GM23248 (cell line): ENCODE measurements around the gene GEMIN7. TPM values are rescaled to one million over a fixed set of nuclear protein-coding genes. Genes with fewer than 3 reads are reported as not detected.

ENCODE experiments used
- DNase-seq: peaks from one replicate; pipeline ENCODE4 v3.0.0-alpha.2; 2015
- H2AFZ ChIP-seq: fragments of 200-600 bp; sonication (generic); 2 replicates; pipeline ENCODE4 v1.6.1; 2016; ENCODE audit warnings: antibody characterized with exemption
- H3F3A ChIP-seq: fragments of 200-600 bp; sonication (generic); 2 replicates; pipeline ENCODE4 v1.6.1; 2016; ENCODE audit warnings: mild to moderate bottlenecking, antibody characterized with exemption, mixed run types; ENCODE audit not compliant: insufficient read depth
- H3K27ac ChIP-seq: fragments of 200-600 bp; sonication (generic); 2 replicates; pipeline ENCODE4 v1.5.1; 2016; ENCODE audit warnings: mild to moderate bottlenecking
- H3K27me3 ChIP-seq: fragments of 200-600 bp; sonication (generic); replicated peaks from 2 replicates; pipeline ENCODE4 v1.6.1; 2016; ENCODE audit warnings: mild to moderate bottlenecking; ENCODE audit not compliant: insufficient read depth
- H3K36me3 ChIP-seq: fragments of 200-600 bp; sonication (generic); 2 replicates; pipeline ENCODE4 v1.6.1; 2016; ENCODE audit warnings: low read depth, mild to moderate bottlenecking
- H3K4me1 ChIP-seq: fragments of 200-600 bp; sonication (generic); 2 replicates; pipeline ENCODE4 v1.6.1; 2016; ENCODE audit warnings: mild to moderate bottlenecking; ENCODE audit not compliant: insufficient read depth
- H3K4me2 ChIP-seq: fragments of 200-600 bp; sonication (generic); one replicate; pipeline ENCODE4 v1.6.1; 2016; ENCODE audit warnings: mild to moderate bottlenecking; ENCODE audit not compliant: unreplicated experiment
- H3K4me3 ChIP-seq: fragments of 200-600 bp; sonication (generic); 2 replicates; pipeline ENCODE4 v1.5.1; 2016; ENCODE audit warnings: mild to moderate bottlenecking
- H3K79me2 ChIP-seq: fragments of 200-600 bp; sonication (generic); 2 replicates; pipeline ENCODE4 v1.6.1; 2016; ENCODE audit warnings: mild to moderate bottlenecking; ENCODE audit not compliant: insufficient read depth
- H3K9ac ChIP-seq: fragments of 200-600 bp; sonication (generic); 2 replicates; pipeline ENCODE4 v1.6.1; 2016; ENCODE audit warnings: mild to moderate bottlenecking
- H3K9me2 ChIP-seq: fragments of 200-600 bp; sonication (generic); 2 replicates; pipeline ENCODE4 v1.6.1; 2016; ENCODE audit warnings: mixed run types, mild to moderate bottlenecking, moderate library complexity; ENCODE audit not compliant: insufficient read depth
- H3K9me3 ChIP-seq: fragments of 200-600 bp; sonication (generic); one replicate; pipeline ENCODE4 v1.6.1; 2017; ENCODE audit warnings: low read depth
- H4K20me1 ChIP-seq: fragments of 200-600 bp; sonication (generic); 2 replicates; pipeline ENCODE4 v1.6.0; 2016; ENCODE audit not compliant: insufficient read depth
- EZH2 ChIP-seq: fragments of 200-600 bp; sonication (generic); IDR thresholded peaks from 2 replicates; pipeline ENCODE4 v1.6.1; 2018; ENCODE audit warnings: antibody characterized with exemption, mild to moderate bottlenecking; ENCODE audit not compliant: insufficient read depth, poor library complexity, severe bottlenecking
- EZH2phosphoT487 ChIP-seq: fragments of 200-600 bp; sonication (generic); IDR thresholded peaks from 2 replicates; pipeline ENCODE4 v1.6.1; 2018; ENCODE audit warnings: antibody characterized with exemption, moderate library complexity, mild to moderate bottlenecking, low read depth; ENCODE audit not compliant: insufficient read depth
- WGBS, 2 experiments: methylation state at CpG; one replicate each; pipeline ENCODE4 v1.1.6; 2015 to 2017; ENCODE audit warnings: low lambda C conversion rate in 2 of 2, low coverage in 1 of 2; ENCODE audit errors: missing lambda C conversion rate in 2 of 2; 5-methylcytosine and 5-hydroxymethylcytosine counted together
- in situ Hi-C: fragments of 300-500 bp; cut with MboI; formaldehyde crosslinking; loops from 2 replicates; pipeline ENCODE4 v1.15.0; 2020
- polyA plus RNA-seq: library from polyadenylated mRNA; unstranded; fragments of >200 nt; fragmentation: Nextera tagmentation; extraction: Ambion mirVana; gene quantifications from 2 replicates; pipeline ENCODE4 v1.2.1, GENCODE V29; 2016
- total RNA-seq: library from RNA; depleted of rRNA; stranded (reverse); fragments of >200 nt; shearing (Covaris generic); gene quantifications from 2 replicates; pipeline ENCODE4 v1.2.3, GENCODE V29; 2014

The GEMIN7 gene
- total and polyA plus RNA-seq, 2 experiments from 2014 or later = 25.3 to 48.4 TPM

DNA sequence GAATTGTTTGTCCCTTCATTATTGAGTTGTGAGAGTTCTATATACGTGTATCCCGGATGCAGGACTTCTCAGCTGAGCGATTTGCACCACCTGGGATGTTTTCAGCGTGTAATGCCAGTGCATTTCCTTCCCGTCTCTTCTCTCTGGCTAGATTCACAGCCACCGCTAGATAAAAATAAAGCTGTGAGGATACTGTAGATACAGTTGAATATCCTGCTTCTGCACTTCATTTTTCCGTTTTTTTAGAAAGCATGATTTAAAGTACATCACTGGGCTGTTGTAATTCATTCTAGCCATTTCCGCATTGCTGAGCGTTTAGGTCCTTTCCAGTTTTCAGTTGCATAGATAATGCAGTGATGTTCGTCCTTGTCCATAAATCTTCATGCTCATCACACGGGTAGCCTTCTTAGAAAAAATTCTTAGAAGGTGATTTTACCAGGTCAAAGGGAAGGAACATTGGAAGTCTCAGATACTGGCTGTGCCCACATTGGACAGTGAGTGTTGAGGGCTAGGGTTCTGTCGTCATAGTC, 28.6 kb downstream of the GEMIN7 start:
- H3K9ac ChIP-seq = no peak overlapping the region
- 85 to 86% methylated on average over 12 of the region's 12 CpGs for WGBS, 2 experiments
- in situ Hi-C loops = no loop called here

GRCh38 chr19:45110851-45111266, 31.8 kb downstream of the GEMIN7 start:
- H3K27ac ChIP-seq = no peak overlapping the region
- peaks cover 16% of the 10 kb centered on the region; the same call in 1 of the 2 replicates for H4K20me1 ChIP-seq
- H3K4me2 ChIP-seq = no peak overlapping the region
- no peaks in the 10 kb centered on the region for H3K9me2 ChIP-seq
- H3K9me3 ChIP-seq = no peaks in the 10 kb centered on the region
- 79 to 82% methylated on average over 5 of the region's 5 CpGs for WGBS, 2 experiments
- H3K9ac ChIP-seq = no peak overlapping the region
- no peaks in the 10 kb centered on the region for H3K36me3 ChIP-seq
- H3K4me1 ChIP-seq = no peaks in the 10 kb centered on the region
- TF ChIP-seq EZH2phosphoT487 = no peak
- no peak for TF ChIP-seq EZH2
- no peak for DNase-seq
- H3F3A ChIP-seq = no peaks in the 10 kb centered on the region
- H3K79me2 ChIP-seq = peaks cover 99% of the 10 kb centered on the region
- no peak overlapping the region for H3K4me3 ChIP-seq
- in situ Hi-C loops = no loop called here
- no peaks in the 10 kb centered on the region for H3K27me3 ChIP-seq
- no peak overlapping the region for H2AFZ ChIP-seq

More for the DNA sequence above, 28.6 kb downstream of the GEMIN7 start:
- no peaks in the 10 kb centered on the region for H3K9me3 ChIP-seq
- peaks cover 99% of the 10 kb centered on the region for H3K79me2 ChIP-seq
- H3K27me3 ChIP-seq = no peaks in the 10 kb centered on the region
- no peak overlapping the region for H2AFZ ChIP-seq
- H3F3A ChIP-seq = no peaks in the 10 kb centered on the region
- H3K4me3 ChIP-seq = no peak overlapping the region
- no peaks in the 10 kb centered on the region for H3K4me1 ChIP-seq
- no peaks in the 10 kb centered on the region for H3K9me2 ChIP-seq
- TF ChIP-seq EZH2 (no peak), EZH2phosphoT487 (no peak)
- peaks cover 11% of the 10 kb centered on the region for H4K20me1 ChIP-seq
- H3K36me3 ChIP-seq = no peaks in the 10 kb centered on the region
- no peak for DNase-seq
- no peak overlapping the region for H3K27ac ChIP-seq
- H3K4me2 ChIP-seq = no peak overlapping the region

DNA sequence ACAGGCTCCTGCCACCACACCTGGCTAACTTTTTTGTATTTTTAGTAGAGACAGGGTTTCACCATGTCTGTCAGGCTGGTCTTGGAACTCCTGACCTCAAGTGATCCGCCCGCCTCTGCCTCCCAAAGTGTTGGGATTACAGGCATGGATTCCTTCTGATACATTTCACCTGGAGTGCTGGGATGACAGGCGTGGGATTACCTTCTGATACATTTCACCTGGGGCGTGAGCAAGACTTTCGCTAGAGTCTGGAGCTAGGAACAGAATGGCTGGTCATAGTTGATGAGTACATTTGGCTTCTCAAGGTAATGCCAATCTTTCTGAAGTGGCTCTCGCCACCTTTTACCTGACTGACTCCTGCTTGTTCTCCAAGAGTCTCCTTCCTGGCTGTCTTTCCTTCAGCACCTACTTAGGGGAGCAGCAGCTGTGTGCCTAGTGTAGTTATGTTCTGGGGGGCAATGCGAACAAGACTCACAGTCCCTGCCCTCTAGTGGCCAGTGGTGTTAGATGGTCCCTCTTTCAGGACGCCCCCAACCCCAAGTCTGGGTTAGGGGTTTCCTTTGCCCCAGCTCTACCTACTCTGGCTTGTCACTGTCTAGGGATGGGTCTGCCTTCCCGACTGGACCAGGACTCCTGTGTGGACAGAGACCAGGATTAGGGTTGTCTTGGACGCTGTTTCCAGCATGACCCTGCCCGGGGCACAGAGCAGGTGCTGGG, 33.2 kb downstream of the GEMIN7 start:
- H4K20me1 ChIP-seq = peaks cover 16% of the 10 kb centered on the region; the same call in 1 of the 2 replicates

GRCh38 chr19:45113628-45114027, 34.6 kb downstream of the GEMIN7 start:
- no peak overlapping the region for H3K27ac ChIP-seq
- no peak overlapping the region for H3K4me3 ChIP-seq
- peaks cover 12% of the 10 kb centered on the region; the same call in 1 of the 2 replicates for H4K20me1 ChIP-seq
- WGBS, 2 experiments = 90 to 91% methylated on average over 9 of the region's 9 CpGs
- H3K27me3 ChIP-seq = no peaks in the 10 kb centered on the region
- H3K79me2 ChIP-seq = peaks cover 99% of the 10 kb centered on the region
- in situ Hi-C loops = no loop called here
- no peaks in the 10 kb centered on the region for H3K9me2 ChIP-seq
- no peak for DNase-seq
- no peak for TF ChIP-seq EZH2
- no peak for TF ChIP-seq EZH2phosphoT487
- H3K4me1 ChIP-seq = no peaks in the 10 kb centered on the region
- H3K9ac ChIP-seq = no peak overlapping the region
- H2AFZ ChIP-seq = no peak overlapping the region
- no peaks in the 10 kb centered on the region for H3F3A ChIP-seq
- H3K9me3 ChIP-seq = no peaks in the 10 kb centered on the region
- no peak overlapping the region for H3K4me2 ChIP-seq
- H3K36me3 ChIP-seq = no peaks in the 10 kb centered on the region

More for the DNA sequence above, 33.2 kb downstream of the GEMIN7 start:
- H3K79me2 ChIP-seq = peaks cover 99% of the 10 kb centered on the region
- no peaks in the 10 kb centered on the region for H3K36me3 ChIP-seq
- no peaks in the 10 kb centered on the region for H3K27me3 ChIP-seq
- H3K4me1 ChIP-seq = no peaks in the 10 kb centered on the region
- H3K9ac ChIP-seq = no peak overlapping the region
- no peak overlapping the region for H3K4me2 ChIP-seq
- DNase-seq = no peak
- no peak overlapping the region for H3K27ac ChIP-seq
- WGBS, 2 experiments = 96 to 97% methylated on average over 11 of the region's 11 CpGs
- no peak overlapping the region for H3K4me3 ChIP-seq
- no peaks in the 10 kb centered on the region for H3K9me2 ChIP-seq
- in situ Hi-C loops = no loop called here
- H2AFZ ChIP-seq = no peak overlapping the region
- no peak for TF ChIP-seq EZH2phosphoT487
- no peak for TF ChIP-seq EZH2
- H3K9me3 ChIP-seq = no peaks in the 10 kb centered on the region
- H3F3A ChIP-seq = no peaks in the 10 kb centered on the region
